ENCODE results near the gene ALDH5A1.

ALDH5A1 gene

GRCh38 chr6:24486065-24486464 lies 8.7 kb upstream of the ALDH5A1 start:
- Histone ChIP-seq H3K27ac (ENCODE audit: low read length) (no peak overlapping the region), H3K4me1 (ENCODE audit: control insufficient read depth, insufficient read depth, low read length) (no peaks in the 10 kb centered on the region), H3K27me3 (ENCODE audit: control insufficient read depth in 1 of 2, insufficient read depth in 2 of 2, low read length in 2 of 2) (no peaks in the 10 kb centered on the region), H3K9ac (ENCODE audit: low read length in 2 of 2) (no peak overlapping the region), H3K9me3 (ENCODE audit: control insufficient read depth in 2 of 2, low read length in 2 of 2) (no peaks in the 10 kb centered on the region), H3K4me3 (ENCODE audit: low read length in 2 of 2) (no peak overlapping the region), H3K36me3 (ENCODE audit: control insufficient read depth in 2 of 2, insufficient read depth in 2 of 2, low read length in 2 of 2) (peaks cover 0 to 3% of the 10 kb centered on the region in 2 donors)

- Histone ChIP-seq H3K9ac (ENCODE audit: low read length in 2 of 2) (no peak within 1 kb of the TSS), H3K4me3 (ENCODE audit: low read length in 2 of 2) (no peak within 1 kb of the TSS), H3K4me1 (ENCODE audit: control insufficient read depth, insufficient read depth, low read length) (peaks cover 6% of the 10 kb centered on the region), H3K27me3 (ENCODE audit: control insufficient read depth in 1 of 2, insufficient read depth in 2 of 2, low read length in 2 of 2) (no peaks in the 10 kb centered on the region), H3K9me3 (ENCODE audit: control insufficient read depth in 2 of 2, low read length in 2 of 2) (no peaks in the 10 kb centered on the region), H3K27ac (ENCODE audit: low read length) (no peak within 1 kb of the TSS), H3K36me3 (ENCODE audit: control insufficient read depth in 2 of 2, insufficient read depth in 2 of 2, low read length in 2 of 2) (peaks cover 0 to 3% of the 10 kb centered on the region in 2 donors)
Observed at GRCh38 chr6:24489470-24489869, 5.3 kb upstream of the ALDH5A1 start, which contains the start of gene GPLD1. Gene GPLD1 (minus strand): TSS chr6:24489578. CDS start chr6:24489511, 67 bp downstream.

- Histone ChIP-seq H3K9ac (ENCODE audit: low read length in 2 of 2) (no peak overlapping the region), H3K27me3 (ENCODE audit: control insufficient read depth in 1 of 2, insufficient read depth in 2 of 2, low read length in 2 of 2) (no peaks in the 10 kb centered on the region), H3K27ac (ENCODE audit: low read length) (no peak overlapping the region), H3K36me3 (ENCODE audit: control insufficient read depth in 2 of 2, insufficient read depth in 2 of 2, low read length in 2 of 2) (peaks cover 0 to 1% of the 10 kb centered on the region in 2 donors), H3K4me1 (ENCODE audit: control insufficient read depth, insufficient read depth, low read length) (peaks cover 6% of the 10 kb centered on the region), H3K9me3 (ENCODE audit: control insufficient read depth in 2 of 2, low read length in 2 of 2) (no peaks in the 10 kb centered on the region), H3K4me3 (ENCODE audit: low read length in 2 of 2) (no peak overlapping the region)
Observed at GRCh38 chr6:24489881-24490280, 4.9 kb upstream of the ALDH5A1 start.

- H3K9me3 ChIP-seq (ENCODE audit: control insufficient read depth in 2 of 2, low read length in 2 of 2), result no peaks in the 10 kb centered on the region
- no peak overlapping the region for H3K27ac ChIP-seq (ENCODE audit: low read length)
- H3K36me3 ChIP-seq (ENCODE audit: control insufficient read depth in 2 of 2, insufficient read depth in 2 of 2, low read length in 2 of 2), result no peaks in the 10 kb centered on the region
- H3K27me3 ChIP-seq (ENCODE audit: control insufficient read depth in 1 of 2, insufficient read depth in 2 of 2, low read length in 2 of 2), result no peaks in the 10 kb centered on the region
- peaks cover 14% of the 10 kb centered on the region for H3K4me1 ChIP-seq (ENCODE audit: control insufficient read depth, insufficient read depth, low read length)
- H3K9ac ChIP-seq (ENCODE audit: low read length in 2 of 2), result no peak overlapping the region
- H3K4me3 ChIP-seq (ENCODE audit: low read length in 2 of 2), result no peak overlapping the region
Observed at GRCh38 chr6:24490948-24491347, 3.8 kb upstream of the ALDH5A1 start.

- Histone ChIP-seq H3K27ac (ENCODE audit: low read length) (no peak overlapping the region), H3K27me3 (ENCODE audit: control insufficient read depth in 1 of 2, insufficient read depth in 2 of 2, low read length in 2 of 2) (no peaks in the 10 kb centered on the region), H3K9me3 (ENCODE audit: control insufficient read depth in 2 of 2, low read length in 2 of 2) (no peaks in the 10 kb centered on the region), H3K4me1 (ENCODE audit: control insufficient read depth, insufficient read depth, low read length) (peaks cover 18% of the 10 kb centered on the region), H3K9ac (ENCODE audit: low read length in 2 of 2) (no peak overlapping the region), H3K36me3 (ENCODE audit: control insufficient read depth in 2 of 2, insufficient read depth in 2 of 2, low read length in 2 of 2) (peaks cover 0 to 3% of the 10 kb centered on the region in 2 donors), H3K4me3 (ENCODE audit: low read length in 2 of 2) (no peak overlapping the region)
Observed at GRCh38 chr6:24492475-24492874, 2.3 kb upstream of the ALDH5A1 start.

GRCh38 chr6:24493945-24494820 lies 586 bp upstream of the ALDH5A1 start:
- Histone ChIP-seq H3K9ac (ENCODE audit: low read length in 2 of 2) (peak overlapping the region; percentile 79), H3K36me3 (ENCODE audit: control insufficient read depth in 2 of 2, insufficient read depth in 2 of 2, low read length in 2 of 2) (peaks cover 0 to 4% of the 10 kb centered on the region in 2 donors), H3K27ac (ENCODE audit: low read length) (peak overlapping the region; percentile 69), H3K9me3 (ENCODE audit: control insufficient read depth in 2 of 2, low read length in 2 of 2) (no peaks in the 10 kb centered on the region), H3K4me3 (ENCODE audit: low read length in 2 of 2) (peak overlapping the region; percentile 83 to 89), H3K4me1 (ENCODE audit: control insufficient read depth, insufficient read depth, low read length) (peaks cover 18% of the 10 kb centered on the region), H3K27me3 (ENCODE audit: control insufficient read depth in 1 of 2, insufficient read depth in 2 of 2, low read length in 2 of 2) (no peaks in the 10 kb centered on the region)

- Histone ChIP-seq H3K36me3 (ENCODE audit: control insufficient read depth in 2 of 2, insufficient read depth in 2 of 2, low read length in 2 of 2) (peaks cover 0 to 9% of the 10 kb centered on the region in 2 donors), H3K27ac (ENCODE audit: low read length) (no peak overlapping the region), H3K4me3 (ENCODE audit: low read length in 2 of 2) (no peak overlapping the region), H3K9ac (ENCODE audit: low read length in 2 of 2) (no peak overlapping the region), H3K9me3 (ENCODE audit: control insufficient read depth in 2 of 2, low read length in 2 of 2) (no peaks in the 10 kb centered on the region), H3K4me1 (ENCODE audit: control insufficient read depth, insufficient read depth, low read length) (peaks cover 18% of the 10 kb centered on the region), H3K27me3 (ENCODE audit: control insufficient read depth in 1 of 2, insufficient read depth in 2 of 2, low read length in 2 of 2) (no peaks in the 10 kb centered on the region)
Observed at GRCh38 chr6:24497254-24497970, 2.6 kb downstream of the ALDH5A1 start.

- H3K9me3 ChIP-seq (ENCODE audit: control insufficient read depth in 2 of 2, low read length in 2 of 2), result no peaks in the 10 kb centered on the region
- peaks cover 7% of the 10 kb centered on the region for H3K4me1 ChIP-seq (ENCODE audit: control insufficient read depth, insufficient read depth, low read length)
- H3K9ac ChIP-seq (ENCODE audit: low read length in 2 of 2), result no peak overlapping the region
- peaks cover 14 to 24% of the 10 kb centered on the region in 2 donors for H3K36me3 ChIP-seq (ENCODE audit: control insufficient read depth in 2 of 2, insufficient read depth in 2 of 2, low read length in 2 of 2)
- H3K27ac ChIP-seq (ENCODE audit: low read length), result no peak overlapping the region
- H3K27me3 ChIP-seq (ENCODE audit: control insufficient read depth in 1 of 2, insufficient read depth in 2 of 2, low read length in 2 of 2), result no peaks in the 10 kb centered on the region
- no peak overlapping the region for H3K4me3 ChIP-seq (ENCODE audit: low read length in 2 of 2)
Observed at GRCh38 chr6:24500683-24501082, 5.9 kb downstream of the ALDH5A1 start.

- Histone ChIP-seq H3K9ac (ENCODE audit: low read length in 2 of 2) (no peak overlapping the region), H3K27ac (ENCODE audit: low read length) (no peak overlapping the region), H3K36me3 (ENCODE audit: control insufficient read depth in 2 of 2, insufficient read depth in 2 of 2, low read length in 2 of 2) (peaks cover 14 to 24% of the 10 kb centered on the region in 2 donors), H3K4me1 (ENCODE audit: control insufficient read depth, insufficient read depth, low read length) (no peaks in the 10 kb centered on the region), H3K27me3 (ENCODE audit: control insufficient read depth in 1 of 2, insufficient read depth in 2 of 2, low read length in 2 of 2) (no peaks in the 10 kb centered on the region), H3K9me3 (ENCODE audit: control insufficient read depth in 2 of 2, low read length in 2 of 2) (no peaks in the 10 kb centered on the region), H3K4me3 (ENCODE audit: low read length in 2 of 2) (no peak overlapping the region)
Observed at GRCh38 chr6:24501374-24501773, 6.6 kb downstream of the ALDH5A1 start.

- Histone ChIP-seq H3K9ac (ENCODE audit: low read length in 2 of 2) (no peak overlapping the region), H3K4me3 (ENCODE audit: low read length in 2 of 2) (no peak overlapping the region), H3K36me3 (ENCODE audit: control insufficient read depth in 2 of 2, insufficient read depth in 2 of 2, low read length in 2 of 2) (peaks cover 15 to 24% of the 10 kb centered on the region in 2 donors), H3K9me3 (ENCODE audit: control insufficient read depth in 2 of 2, low read length in 2 of 2) (no peaks in the 10 kb centered on the region), H3K27ac (ENCODE audit: low read length) (no peak overlapping the region), H3K4me1 (ENCODE audit: control insufficient read depth, insufficient read depth, low read length) (no peaks in the 10 kb centered on the region), H3K27me3 (ENCODE audit: control insufficient read depth in 1 of 2, insufficient read depth in 2 of 2, low read length in 2 of 2) (no peaks in the 10 kb centered on the region)
Observed at GRCh38 chr6:24501914-24502313, 7.1 kb downstream of the ALDH5A1 start.
